Body of pancreas (tissue), 4 donors: ENCODE measurements around the gene SEPTIN5. TPM values are rescaled to one million over a fixed set of nuclear protein-coding genes. Genes with fewer than 3 reads are reported as not detected.

Experiments
- ATAC-seq: fragments of 150-250 bp; one replicate; pipeline ENCODE4 v1.9.1; 2016
- DNase-seq, 4 donors: peaks; one replicate each; pipeline ENCODE4 v3.0.0-alpha.2; 2019
- H3K27ac ChIP-seq, 4 donors: fragments of 200-600 bp; sonication (generic); 1 replicate in 3 of 4; 2 replicates in 1 of 4; pipeline versions ENCODE4 v1.5.1 to v1.6.1; 2016 to 2019; ENCODE audit warnings: mild to moderate bottlenecking in 1 of 4, mixed read lengths in 1 of 4, moderate library complexity in 1 of 4
- H3K27me3 ChIP-seq, 2 donors: fragments of 200-600 bp; sonication (generic); one replicate each; pipeline ENCODE4 v1.6.0; 2016; ENCODE audit warnings: mild to moderate bottlenecking in 1 of 2
- H3K36me3 ChIP-seq, 2 donors: fragments of 200-600 bp; sonication (generic); replicated peaks in 1 of 2; 2 replicates each; pipeline ENCODE4 v1.5.1; 2016; ENCODE audit warnings: low read depth in 2 of 2; ENCODE audit not compliant: insufficient read depth in 1 of 2
- H3K4me1 ChIP-seq: fragments of 200-600 bp; sonication (generic); one replicate; pipeline ENCODE4 v1.6.0; 2016
- H3K4me3 ChIP-seq, 2 donors: fragments of 200-600 bp; sonication (generic); 1 replicate in 1 of 2; 2 replicates in 1 of 2; pipeline ENCODE4 v1.5.1; 2016 to 2019
- H3K9me3 ChIP-seq, 3 donors: fragments of 200-600 bp; sonication (generic); 1 replicate in 2 of 3; 2 replicates in 1 of 3; pipeline ENCODE4 v1.5.1; 2016
- POLR2A ChIP-seq, 3 donors: fragments of 450-650 bp; IDR thresholded peaks; one replicate each; pipeline ENCODE4 v1.6.1; 2016; ENCODE audit warnings: antibody characterized with exemption in 3 of 3, mild to moderate bottlenecking in 2 of 3
- WGBS, 2 donors: methylation state at CpG; one replicate each; pipeline ENCODE4 v1.1.5; 2017; 5-methylcytosine and 5-hydroxymethylcytosine counted together
- intact Hi-C: fragments of 100-400 bp; cut with DNase I; formaldehyde crosslinking; loops from one replicate; pipeline ENCODE4 v1.15.1; 2023
- total RNA-seq, 2 donors: library from RNA; depleted of rRNA; stranded (reverse); fragments of >200 nt; gene quantifications; one replicate each; pipeline ENCODE4 v1.1.0, GENCODE V29; 2016
- TF ChIP-seq, protein P1 (sequence below), 7 experiments: fragments of 450-650 bp in 4 of 7; fragments of 200-600 bp in 3 of 7; sonication (generic) in 3 of 7; IDR thresholded peaks; one replicate each; pipeline ENCODE4 v1.5.1; 2016 to 2019; ENCODE audit warnings: antibody characterized with exemption in 7 of 7

Gene SEPTIN5
- total RNA-seq, 2 donors from 2014 or later = 15.0 to 15.2 TPM

DNA sequence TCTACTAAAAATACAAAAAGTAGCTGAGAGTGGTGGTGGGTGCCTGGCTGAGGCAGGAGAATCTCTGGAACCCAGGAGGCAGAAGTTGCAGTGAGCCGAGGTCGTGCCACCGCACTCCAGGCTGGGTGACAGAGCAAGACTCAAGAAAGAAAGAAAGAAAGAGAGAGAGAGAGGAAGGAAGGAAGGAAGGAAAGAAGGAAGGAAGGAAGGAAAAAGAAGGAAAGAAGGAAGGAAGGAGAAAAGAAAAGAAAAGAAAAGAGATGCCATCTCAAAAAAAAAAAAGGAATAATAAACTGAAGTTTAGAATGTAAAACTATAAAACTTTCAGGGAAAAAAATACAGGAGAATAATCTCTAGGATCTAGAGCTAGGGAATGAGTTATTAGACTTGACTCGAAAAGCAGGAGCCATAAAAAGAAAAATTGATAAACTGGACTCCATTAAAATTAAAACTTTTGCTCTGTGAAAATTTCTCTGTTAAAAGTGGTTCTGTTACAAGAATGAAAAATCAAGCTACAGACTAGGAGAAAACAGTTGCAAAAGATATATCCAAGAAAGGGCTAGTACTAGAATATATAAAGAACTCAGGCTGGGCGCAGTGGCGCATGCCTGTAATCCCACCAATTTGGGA lies 13.4 kb upstream of the SEPTIN5 start:
- Histone ChIP-seq H3K4me3 (no peak overlapping the region), H3K36me3 (no peaks in the 10 kb centered on the region), H3K27ac (no peak overlapping the region), H3K27me3 (no peaks in the 10 kb centered on the region), H3K9me3 (no peaks in the 10 kb centered on the region), H3K4me1 (no peaks in the 10 kb centered on the region)
- 89 to 91% methylated on average over 6 of the region's 6 CpGs for WGBS, 2 donors
- intact Hi-C loops = no loop called here
- no peak for TF ChIP-seq POLR2A (IDR thresholded peaks at IDR 0.05)
- TF ChIP-seq, protein P1, sequence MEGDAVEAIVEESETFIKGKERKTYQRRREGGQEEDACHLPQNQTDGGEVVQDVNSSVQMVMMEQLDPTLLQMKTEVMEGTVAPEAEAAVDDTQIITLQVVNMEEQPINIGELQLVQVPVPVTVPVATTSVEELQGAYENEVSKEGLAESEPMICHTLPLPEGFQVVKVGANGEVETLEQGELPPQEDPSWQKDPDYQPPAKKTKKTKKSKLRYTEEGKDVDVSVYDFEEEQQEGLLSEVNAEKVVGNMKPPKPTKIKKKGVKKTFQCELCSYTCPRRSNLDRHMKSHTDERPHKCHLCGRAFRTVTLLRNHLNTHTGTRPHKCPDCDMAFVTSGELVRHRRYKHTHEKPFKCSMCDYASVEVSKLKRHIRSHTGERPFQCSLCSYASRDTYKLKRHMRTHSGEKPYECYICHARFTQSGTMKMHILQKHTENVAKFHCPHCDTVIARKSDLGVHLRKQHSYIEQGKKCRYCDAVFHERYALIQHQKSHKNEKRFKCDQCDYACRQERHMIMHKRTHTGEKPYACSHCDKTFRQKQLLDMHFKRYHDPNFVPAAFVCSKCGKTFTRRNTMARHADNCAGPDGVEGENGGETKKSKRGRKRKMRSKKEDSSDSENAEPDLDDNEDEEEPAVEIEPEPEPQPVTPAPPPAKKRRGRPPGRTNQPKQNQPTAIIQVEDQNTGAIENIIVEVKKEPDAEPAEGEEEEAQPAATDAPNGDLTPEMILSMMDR (IDR thresholded peaks at IDR 0.05) = no peak
- no peak for DNase-seq
- no peak for ATAC-seq

- Histone ChIP-seq H3K27ac (no peak overlapping the region), H3K27me3 (no peaks in the 10 kb centered on the region), H3K9me3 (no peaks in the 10 kb centered on the region), H3K4me1 (no peaks in the 10 kb centered on the region), H3K36me3 (no peaks in the 10 kb centered on the region), H3K4me3 (no peak overlapping the region)
- WGBS, 2 donors = 71 to 81% methylated on average over 10 of the region's 10 CpGs
- intact Hi-C loops = no loop called here
- ATAC-seq = no peak
- DNase-seq = no peak
- TF ChIP-seq POLR2A (IDR thresholded peaks at IDR 0.05) = no peak
- TF ChIP-seq, protein P1 (IDR thresholded peaks at IDR 0.05) = no peak
Observed at GRCh38 chr22:19701420-19702145, 12.7 kb upstream of the SEPTIN5 start.

DNA sequence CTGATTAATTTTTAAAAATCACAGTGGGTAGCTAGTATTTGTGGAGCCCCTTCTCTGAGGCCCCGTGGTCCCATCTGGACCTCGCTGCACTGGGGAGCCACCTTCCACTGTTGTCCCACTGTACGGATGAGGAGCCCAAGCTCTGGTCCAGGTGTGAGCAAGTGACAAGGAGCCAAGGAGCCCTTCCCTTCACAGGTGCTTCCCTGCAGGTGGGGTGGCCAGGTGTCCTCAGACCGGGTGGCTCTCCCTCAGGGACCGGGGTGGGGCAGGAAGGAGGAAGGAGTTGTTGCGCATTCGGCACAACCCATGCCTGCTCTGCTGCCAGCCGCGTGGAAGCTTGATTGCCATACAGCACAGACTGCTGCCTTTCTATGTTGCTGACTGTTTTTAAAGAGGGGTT lies 10.4 kb upstream of the SEPTIN5 start:
- intact Hi-C loops = no loop called here
- H3K27me3 ChIP-seq = no peaks in the 10 kb centered on the region
- no peak overlapping the region for H3K4me3 ChIP-seq
- ATAC-seq (no peak), DNase-seq (no peak)
- H3K36me3 ChIP-seq = no peaks in the 10 kb centered on the region
- 63 to 86% methylated on average over 9 of the region's 9 CpGs for WGBS, 2 donors
- no peaks in the 10 kb centered on the region for H3K9me3 ChIP-seq
- no peaks in the 10 kb centered on the region for H3K4me1 ChIP-seq
- no peak overlapping the region for H3K27ac ChIP-seq
- TF ChIP-seq POLR2A (IDR thresholded peaks at IDR 0.05) = no peak
- TF ChIP-seq, protein P1 (IDR thresholded peaks at IDR 0.05) = no peak

DNA sequence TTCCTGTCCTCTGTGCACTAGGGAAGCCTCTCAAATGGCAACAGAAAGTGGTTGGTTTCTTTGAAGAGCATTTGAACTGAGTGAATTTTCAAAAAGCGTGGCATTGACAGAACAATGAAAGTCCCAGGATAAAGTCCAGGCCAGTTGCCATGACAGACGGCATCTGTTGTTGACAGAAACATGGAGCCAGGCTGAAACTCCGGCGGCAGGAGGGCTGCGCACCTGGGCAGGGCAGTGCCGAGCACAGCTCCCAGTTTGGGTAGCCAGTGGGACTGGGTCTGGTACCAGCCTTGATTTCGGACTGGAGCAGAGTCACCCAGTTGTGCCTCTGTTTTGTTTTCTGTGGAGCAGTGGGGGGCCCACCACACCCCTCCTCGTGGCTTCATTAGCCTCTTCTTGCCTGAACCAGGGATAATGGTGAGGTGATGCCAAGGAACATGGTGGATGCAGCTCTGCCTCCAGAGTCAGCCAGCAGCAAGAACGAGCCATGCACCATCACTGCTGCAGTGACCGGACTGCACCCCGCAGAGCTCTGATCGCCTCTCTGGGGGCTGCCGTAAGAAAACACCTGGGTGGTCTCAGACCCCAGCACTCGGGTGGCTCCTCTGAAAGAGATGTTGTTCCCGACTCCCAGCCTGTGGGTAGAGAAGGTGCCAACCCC lies 9.8 kb upstream of the SEPTIN5 start:
- WGBS, 2 donors = 56 to 61% methylated on average over 13 to 15 of the region's 15 CpGs
- TF ChIP-seq, protein P1 (IDR thresholded peaks at IDR 0.05) = no peak
- TF ChIP-seq POLR2A (IDR thresholded peaks at IDR 0.05) = no peak
- no peak overlapping the region for H3K4me3 ChIP-seq
- intact Hi-C loops = no loop called here
- no peak for DNase-seq
- H3K36me3 ChIP-seq = no peaks in the 10 kb centered on the region
- no peaks in the 10 kb centered on the region for H3K4me1 ChIP-seq
- no peaks in the 10 kb centered on the region for H3K27me3 ChIP-seq
- no peaks in the 10 kb centered on the region for H3K9me3 ChIP-seq
- no peak for ATAC-seq
- no peak overlapping the region for H3K27ac ChIP-seq
